Smooth muscle cell (in vitro differentiated cells): Measurements from ENCODE around the gene MPV17. TPM values are rescaled to one million over a fixed set of nuclear protein-coding genes. Genes with fewer than 3 reads are reported as not detected.
"Not testable (repeated sequence)": the region's sequence is repeated elsewhere in the genome, so short reads cannot be mapped to it uniquely, and the experiment has no call there.

ENCODE experiments used
- DNase-seq: peaks from one replicate; lab custom pipeline; 2025; ENCODE audit not compliant: unreplicated experiment; lab: John Stamatoyannopoulos, UW
- H2AFZ ChIP-seq: fragments of 200-600 bp; sonication (generic); 2 replicates; pipeline ENCODE4 v1.6.0; 2016; ENCODE audit warnings: antibody characterized with exemption, low read depth, mild to moderate bottlenecking
- H3F3A ChIP-seq: fragments of 200-600 bp; sonication (generic); 2 replicates; pipeline ENCODE4 v1.6.0; 2017; ENCODE audit warnings: antibody characterized with exemption, low read depth
- H3K27ac ChIP-seq: fragments of 200-600 bp; sonication (generic); 2 replicates; pipeline ENCODE4 v1.5.1; 2016; ENCODE audit warnings: low read depth, mild to moderate bottlenecking
- H3K27me3 ChIP-seq: fragments of 200-600 bp; sonication (generic); 2 replicates; pipeline ENCODE4 v1.6.1; 2016; ENCODE audit warnings: low read depth, mild to moderate bottlenecking
- H3K36me3 ChIP-seq: fragments of 200-600 bp; sonication (generic); 2 replicates; pipeline ENCODE4 v1.5.1; 2016; ENCODE audit warnings: low read depth
- H3K4me1 ChIP-seq: fragments of 200-600 bp; sonication (generic); 2 replicates; pipeline ENCODE4 v1.5.1; 2016; ENCODE audit warnings: low read depth
- H3K4me2 ChIP-seq: fragments of 200-600 bp; sonication (generic); 2 replicates; pipeline ENCODE4 v1.6.0; 2016; ENCODE audit warnings: mild to moderate bottlenecking
- H3K4me3 ChIP-seq: fragments of 200-600 bp; sonication (generic); 2 replicates; pipeline ENCODE4 v1.5.1; 2016; ENCODE audit warnings: mild to moderate bottlenecking
- H3K79me2 ChIP-seq: fragments of 200-600 bp; sonication (generic); 2 replicates; pipeline ENCODE4 v1.6.0; 2016; ENCODE audit warnings: low read depth, mild to moderate bottlenecking
- H3K9ac ChIP-seq: fragments of 200-600 bp; sonication (generic); 2 replicates; pipeline ENCODE4 v1.6.0; 2016; ENCODE audit warnings: low read depth
- H3K9me3 ChIP-seq: fragments of 200-600 bp; sonication (generic); replicated peaks from 2 replicates; pipeline ENCODE4 v1.5.1; 2016; ENCODE audit warnings: low read depth
- H4K20me1 ChIP-seq: fragments of 200-600 bp; sonication (generic); 2 replicates; pipeline ENCODE4 v1.6.0; 2016; ENCODE audit warnings: low read depth
- WGBS: methylation state at CpG from one replicate; pipeline ENCODE4 v1.1.7; 2016; ENCODE audit warnings: low lambda C conversion rate; 5-methylcytosine and 5-hydroxymethylcytosine counted together
- polyA plus RNA-seq: library from polyadenylated mRNA; unstranded; fragments of >200 nt; fragmentation: Nextera tagmentation; extraction: Ambion mirVana; gene quantifications from 2 replicates; pipeline ENCODE4 v1.2.1, GENCODE V29; 2016
- total RNA-seq: library from RNA; depleted of rRNA; stranded (reverse); fragments of >200 nt; gene quantifications from 2 replicates; pipeline ENCODE4 v1.2.3, GENCODE V29; 2014
- TF ChIP-seq, protein P1 (sequence below): fragments of 200-600 bp; sonication (generic); IDR thresholded peaks from 2 replicates; pipeline ENCODE4 v1.5.1; 2017; ENCODE audit warnings: borderline replicate concordance, mild to moderate bottlenecking, antibody characterized with exemption; ENCODE audit not compliant: insufficient read depth, poor library complexity, severe bottlenecking

MPV17 gene
- total and polyA plus RNA-seq, 2 experiments from 2014 or later = 114 to 117 TPM

DNA sequence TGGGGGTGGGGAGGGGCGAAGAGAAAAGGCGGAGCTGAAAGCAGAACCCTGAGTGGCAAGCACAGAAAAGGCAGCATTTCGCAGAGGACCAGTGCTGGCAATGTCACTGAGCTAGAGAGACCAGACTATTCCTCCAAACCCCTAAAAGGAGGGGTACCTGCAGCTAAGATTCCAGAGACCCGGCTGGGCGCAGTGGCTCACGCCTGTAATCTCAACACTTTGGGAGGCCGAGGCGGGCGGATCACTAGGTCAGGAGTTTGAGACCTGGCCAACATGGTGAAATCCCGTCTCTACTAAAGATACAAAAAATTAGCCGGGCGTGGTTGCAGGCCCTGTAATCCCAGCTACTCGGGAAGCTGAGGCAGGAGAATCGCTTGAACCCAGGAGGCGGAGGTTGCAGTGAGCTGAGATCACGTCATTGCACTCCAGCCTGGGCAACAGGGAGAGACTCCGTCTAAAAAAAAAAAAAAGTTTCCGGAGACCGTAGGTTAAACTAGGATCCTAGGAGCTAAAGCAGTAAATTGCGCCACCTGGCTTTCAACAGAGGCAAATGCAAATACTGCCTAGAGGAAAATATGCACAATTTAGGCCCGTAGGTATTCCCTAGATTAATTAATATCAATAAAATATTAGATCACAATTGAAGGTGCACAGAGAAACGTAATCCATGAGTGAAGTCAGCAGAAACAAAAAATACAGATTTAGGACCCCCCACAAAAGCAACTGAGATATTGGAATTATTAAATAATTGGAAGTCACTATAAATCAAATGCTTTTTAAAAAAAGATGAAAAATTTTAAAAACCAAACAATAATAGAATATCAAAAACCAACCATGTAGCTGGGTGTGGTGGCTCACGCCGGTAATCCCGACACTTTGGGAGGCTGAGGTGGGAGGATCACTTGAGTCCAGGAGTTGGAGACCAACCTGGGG is 19.5 kb downstream of the MPV17 start:
- Histone ChIP-seq H3K9ac (no peak overlapping the region), H3K4me3 (peak overlapping the region; percentile 21), H3K27me3 (peaks cover 41% of the 10 kb centered on the region), H3K36me3 (no peaks in the 10 kb centered on the region), H2AFZ (peak overlapping the region; percentile 59), H4K20me1 (peaks cover 15% of the 10 kb centered on the region), H3K4me1 (peaks cover 6% of the 10 kb centered on the region), H3F3A (no peaks in the 10 kb centered on the region), H3K9me3 (no peaks in the 10 kb centered on the region), H3K27ac (no peak overlapping the region), H3K79me2 (no peaks in the 10 kb centered on the region), H3K4me2 (peak overlapping the region; percentile 75)
- 41% methylated on average over 25 of the region's 25 CpGs for WGBS
- no peak for DNase-seq
- TF ChIP-seq, protein P1, sequence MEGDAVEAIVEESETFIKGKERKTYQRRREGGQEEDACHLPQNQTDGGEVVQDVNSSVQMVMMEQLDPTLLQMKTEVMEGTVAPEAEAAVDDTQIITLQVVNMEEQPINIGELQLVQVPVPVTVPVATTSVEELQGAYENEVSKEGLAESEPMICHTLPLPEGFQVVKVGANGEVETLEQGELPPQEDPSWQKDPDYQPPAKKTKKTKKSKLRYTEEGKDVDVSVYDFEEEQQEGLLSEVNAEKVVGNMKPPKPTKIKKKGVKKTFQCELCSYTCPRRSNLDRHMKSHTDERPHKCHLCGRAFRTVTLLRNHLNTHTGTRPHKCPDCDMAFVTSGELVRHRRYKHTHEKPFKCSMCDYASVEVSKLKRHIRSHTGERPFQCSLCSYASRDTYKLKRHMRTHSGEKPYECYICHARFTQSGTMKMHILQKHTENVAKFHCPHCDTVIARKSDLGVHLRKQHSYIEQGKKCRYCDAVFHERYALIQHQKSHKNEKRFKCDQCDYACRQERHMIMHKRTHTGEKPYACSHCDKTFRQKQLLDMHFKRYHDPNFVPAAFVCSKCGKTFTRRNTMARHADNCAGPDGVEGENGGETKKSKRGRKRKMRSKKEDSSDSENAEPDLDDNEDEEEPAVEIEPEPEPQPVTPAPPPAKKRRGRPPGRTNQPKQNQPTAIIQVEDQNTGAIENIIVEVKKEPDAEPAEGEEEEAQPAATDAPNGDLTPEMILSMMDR = peak; percentile 83

DNA sequence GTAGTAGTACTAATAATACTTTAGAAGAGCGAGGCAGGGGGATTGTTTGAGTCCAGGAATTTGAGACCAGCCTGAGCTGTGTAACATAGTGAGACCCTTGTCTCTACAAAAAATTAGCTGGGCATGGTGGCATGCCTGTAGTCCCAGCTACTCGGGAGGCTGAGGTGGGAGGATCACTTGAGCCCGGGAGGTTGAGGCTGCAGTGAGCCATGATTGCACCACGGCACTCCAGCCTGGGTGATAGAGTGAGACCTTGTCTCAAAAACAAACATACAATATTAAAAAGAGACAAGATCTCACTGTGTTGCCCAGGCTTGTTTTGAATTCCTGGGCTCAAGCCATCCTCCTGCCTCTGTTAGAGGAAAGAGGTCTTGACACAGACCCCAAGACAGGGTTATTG is 22.3 kb downstream of the MPV17 start:
- not testable (repeated sequence) for H4K20me1 ChIP-seq, H3F3A ChIP-seq, H3K4me2 ChIP-seq, H3K4me3 ChIP-seq, H3K9me3 ChIP-seq, H3K79me2 ChIP-seq, H3K9ac ChIP-seq, H3K27ac ChIP-seq, H3K36me3 ChIP-seq, DNase-seq, H3K4me1 ChIP-seq, H2AFZ ChIP-seq
- WGBS = 94% methylated on average over 4 of the region's 4 CpGs
- H3K27me3 ChIP-seq = peaks cover 14% of the 10 kb centered on the region

DNA sequence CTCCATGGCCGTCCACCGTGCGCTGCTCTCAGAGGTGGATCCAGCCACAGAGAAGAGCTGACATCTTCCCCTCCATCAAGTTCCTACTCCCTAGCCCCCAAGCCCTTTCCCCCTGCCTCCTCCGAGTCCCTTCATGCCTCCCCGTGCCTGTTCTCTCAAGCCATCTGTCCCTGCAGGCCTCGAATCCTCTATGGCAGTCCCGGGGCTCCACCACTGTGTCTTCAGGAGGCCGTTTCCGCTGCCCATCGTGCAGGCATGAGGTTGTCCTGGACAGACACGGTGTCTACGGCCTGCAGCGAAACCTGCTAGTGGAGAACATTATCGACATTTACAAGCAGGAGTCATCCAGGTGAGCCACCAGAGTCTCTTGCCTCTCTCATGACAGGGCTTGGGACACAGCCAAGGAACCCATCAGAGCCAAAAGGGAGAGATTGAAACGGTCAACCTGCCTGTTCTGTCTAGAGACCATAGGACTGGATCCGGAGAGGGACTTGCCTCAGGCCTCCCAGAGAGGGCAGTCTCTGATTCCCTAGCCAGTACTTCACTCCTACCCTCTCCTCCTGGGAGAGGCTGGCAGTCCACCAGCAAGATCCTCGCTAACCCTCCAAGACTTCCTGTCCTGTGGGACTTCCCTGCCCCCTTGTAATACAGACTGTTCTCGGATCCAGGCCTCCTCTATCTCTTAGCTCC is 24.4 kb downstream of the MPV17 start:
- Histone ChIP-seq H3K27me3 (no peaks in the 10 kb centered on the region), H3F3A (no peaks in the 10 kb centered on the region), H3K4me2 (no peak overlapping the region), H3K9me3 (no peaks in the 10 kb centered on the region), H3K36me3 (no peaks in the 10 kb centered on the region), H3K27ac (no peak overlapping the region), H3K9ac (no peak overlapping the region), H4K20me1 (no peaks in the 10 kb centered on the region), H3K79me2 (no peaks in the 10 kb centered on the region), H2AFZ (no peak overlapping the region), H3K4me1 (no peaks in the 10 kb centered on the region), H3K4me3 (no peak overlapping the region)
- WGBS = 89% methylated on average over 18 of the region's 18 CpGs
- TF ChIP-seq, protein P1 = no peak
- no peak for DNase-seq

DNA sequence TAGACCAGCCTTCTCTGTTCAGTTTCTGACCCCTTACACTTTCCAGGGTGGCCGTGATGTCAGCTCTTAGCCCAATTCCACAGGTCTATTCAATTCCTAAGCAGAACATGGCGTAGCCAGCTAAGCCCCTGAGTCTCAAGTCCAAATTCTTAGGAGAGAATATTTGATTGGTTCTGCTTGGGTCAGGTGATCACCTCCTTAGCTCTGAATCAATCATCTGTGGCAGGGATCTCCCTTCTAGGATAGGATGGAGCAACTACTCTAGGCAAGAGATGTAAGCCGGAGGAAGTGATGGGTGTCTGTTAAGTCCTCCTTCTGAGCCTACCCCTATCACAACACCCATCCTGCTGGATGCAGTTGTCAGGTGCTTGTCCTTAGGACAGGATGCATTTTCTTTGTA is 25.7 kb downstream of the MPV17 start:
- no peaks in the 10 kb centered on the region for H3K9me3 ChIP-seq
- no peaks in the 10 kb centered on the region for H3F3A ChIP-seq
- no peaks in the 10 kb centered on the region for H3K27me3 ChIP-seq
- H3K4me1 ChIP-seq = no peaks in the 10 kb centered on the region
- no peak overlapping the region for H3K9ac ChIP-seq
- DNase-seq = no peak
- no peak overlapping the region for H3K4me3 ChIP-seq
- 91% methylated on average over 3 of the region's 3 CpGs for WGBS
- no peaks in the 10 kb centered on the region for H3K79me2 ChIP-seq
- H3K36me3 ChIP-seq = no peaks in the 10 kb centered on the region
- H3K4me2 ChIP-seq = no peak overlapping the region
- H3K27ac ChIP-seq = no peak overlapping the region
- no peak overlapping the region for H2AFZ ChIP-seq
- no peaks in the 10 kb centered on the region for H4K20me1 ChIP-seq
- TF ChIP-seq, protein P1 = no peak
